Mononuclear cell (primary cell): Measurements from ENCODE around the gene ATRNL1. TPM values are rescaled to one million over a fixed set of nuclear protein-coding genes. Genes with fewer than 3 reads are reported as not detected.
"Not testable (repeated sequence)": the region's sequence is repeated elsewhere in the genome, so short reads cannot be mapped to it uniquely, and the experiment has no call there.

ENCODE experiments used
- H3K27me3 ChIP-seq: 2 replicates; pipeline ENCODE4 v1.6.0; 2011; ENCODE audit warnings: low read length, control low read depth; ENCODE audit not compliant: insufficient read depth
- H3K4me1 ChIP-seq: 2 replicates; pipeline ENCODE4 v1.5.1; 2011; ENCODE audit warnings: mild to moderate bottlenecking, low read length, control low read depth; ENCODE audit not compliant: insufficient read depth
- H3K4me3 ChIP-seq: 2 replicates; pipeline ENCODE4 v1.5.1; 2011; ENCODE audit warnings: mild to moderate bottlenecking, low read length, moderate library complexity
- H3K9me3 ChIP-seq: 2 replicates; pipeline ENCODE4 v1.5.1; 2011; ENCODE audit warnings: low read depth, mild to moderate bottlenecking, control low read depth, low read length
- total RNA-seq: library from RNA; depleted of rRNA; stranded (reverse); fragments of >200 nt; gene quantifications from one replicate; pipeline ENCODE4 v1.2.3, GENCODE V29; 2012

Gene ATRNL1
- total RNA-seq, 1 donor: 0.21 TPM

DNA sequence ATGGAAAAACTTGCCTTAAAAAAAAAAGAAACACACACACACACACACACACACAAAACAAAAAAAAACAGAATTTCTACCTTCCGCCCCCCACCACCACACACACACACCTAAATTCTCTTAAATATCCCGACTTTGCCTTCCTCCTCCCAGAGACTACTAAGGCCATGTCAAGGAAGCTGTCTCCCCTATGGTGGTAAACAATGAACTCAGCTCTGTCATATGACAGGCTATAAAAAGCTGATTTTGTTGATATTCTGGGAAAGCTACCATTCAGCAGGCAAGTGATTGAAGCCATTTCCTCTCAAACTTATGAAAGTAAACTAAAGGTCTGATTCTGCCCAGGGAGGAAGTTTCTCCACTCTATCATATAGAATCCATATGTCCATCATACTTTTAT, 708.8 kb downstream of the ATRNL1 start:
- no peak overlapping the region for H3K4me3 ChIP-seq
- H3K9me3 ChIP-seq: no peaks in the 10 kb centered on the region
- no peaks in the 10 kb centered on the region for H3K27me3 ChIP-seq
- H3K4me1 ChIP-seq: no peaks in the 10 kb centered on the region

DNA sequence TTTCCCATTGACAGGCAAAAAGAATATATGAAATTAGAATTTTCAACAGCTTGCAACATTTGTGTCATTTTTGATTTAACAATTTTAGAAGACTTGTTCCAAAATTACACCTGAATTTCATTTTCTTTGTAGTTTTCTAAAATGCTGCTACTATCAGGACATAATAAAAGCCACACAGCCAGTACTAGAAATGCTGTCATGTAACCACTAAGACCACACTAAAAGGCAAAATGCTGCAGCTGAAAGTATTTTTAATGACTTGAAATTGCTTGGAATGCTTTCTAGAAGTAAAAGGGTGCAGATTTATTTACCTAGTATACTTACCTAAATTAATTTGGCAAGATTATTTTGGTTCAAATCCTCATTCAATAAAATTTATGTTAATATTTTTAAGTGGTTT, 709.7 kb downstream of the ATRNL1 start:
- Histone ChIP-seq H3K27me3 (no peaks in the 10 kb centered on the region), H3K4me1 (no peaks in the 10 kb centered on the region), H3K9me3 (no peaks in the 10 kb centered on the region), H3K4me3 (no peak overlapping the region)

DNA sequence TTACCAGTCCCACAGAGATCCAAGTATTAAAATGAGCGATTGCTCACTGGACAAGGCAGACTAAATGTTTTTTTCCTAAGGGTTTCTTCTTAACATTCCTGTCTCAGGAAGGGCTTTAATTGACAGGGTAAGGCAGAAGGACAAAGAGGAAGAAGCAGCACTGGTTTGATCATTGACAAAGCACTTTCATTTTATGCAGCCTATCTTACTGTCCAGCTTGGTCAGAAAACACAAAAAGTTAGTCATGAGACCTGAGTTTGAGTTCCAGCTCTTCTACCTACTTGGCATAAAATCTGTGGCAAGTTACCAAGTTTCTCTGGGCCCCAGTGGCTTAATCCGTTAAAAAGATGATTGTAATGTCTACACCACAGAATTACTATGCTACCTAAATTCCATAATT, 721.4 kb downstream of the ATRNL1 start:
- Histone ChIP-seq H3K4me1 (no peaks in the 10 kb centered on the region), H3K4me3 (no peak overlapping the region), H3K9me3 (no peaks in the 10 kb centered on the region), H3K27me3 (no peaks in the 10 kb centered on the region)

DNA sequence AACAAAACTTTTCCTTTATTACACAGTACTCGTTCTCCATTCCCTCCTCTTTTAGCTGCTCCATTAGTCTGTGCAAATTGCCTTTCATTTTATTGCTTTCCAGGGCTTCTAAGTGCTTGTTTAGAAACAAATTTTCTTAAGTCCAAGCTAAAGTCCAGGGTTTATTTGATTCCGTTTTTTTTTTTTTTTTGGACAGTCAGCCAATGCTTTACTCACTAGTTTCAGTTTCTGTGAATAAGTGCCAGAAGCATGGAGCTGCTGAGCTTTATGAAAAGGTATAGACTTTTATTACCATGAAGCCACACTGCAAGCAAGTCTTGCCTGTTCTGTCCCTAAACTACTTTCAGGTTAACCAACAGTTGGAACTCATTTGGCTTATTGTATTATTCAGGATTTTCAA, 724.8 kb downstream of the ATRNL1 start:
- no peaks in the 10 kb centered on the region for H3K27me3 ChIP-seq
- H3K9me3 ChIP-seq: no peaks in the 10 kb centered on the region
- no peak overlapping the region for H3K4me3 ChIP-seq
- no peaks in the 10 kb centered on the region for H3K4me1 ChIP-seq

DNA sequence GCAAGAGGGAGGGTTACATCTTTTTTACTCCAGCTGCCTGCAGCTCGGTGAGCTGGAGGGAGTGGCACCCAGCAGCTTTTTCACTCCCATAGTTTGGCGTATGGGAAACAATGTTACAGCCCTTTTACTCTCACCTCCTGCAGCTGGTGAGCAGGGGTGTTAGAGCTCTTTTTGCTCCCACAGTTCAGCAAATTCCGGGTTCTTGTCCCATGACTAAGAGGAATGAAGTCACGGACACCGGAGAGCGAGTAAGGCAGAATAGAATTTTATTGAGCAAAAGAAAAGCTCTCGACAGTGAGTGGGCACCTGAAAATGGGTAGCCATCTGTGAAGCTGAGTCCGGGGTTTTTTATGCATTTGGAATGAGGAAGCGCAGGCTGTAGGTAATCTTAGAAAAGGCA, 733.2 kb downstream of the ATRNL1 start:
- no peak overlapping the region for H3K4me3 ChIP-seq
- no peaks in the 10 kb centered on the region for H3K4me1 ChIP-seq
- no peaks in the 10 kb centered on the region for H3K9me3 ChIP-seq
- H3K27me3 ChIP-seq: no peaks in the 10 kb centered on the region

DNA sequence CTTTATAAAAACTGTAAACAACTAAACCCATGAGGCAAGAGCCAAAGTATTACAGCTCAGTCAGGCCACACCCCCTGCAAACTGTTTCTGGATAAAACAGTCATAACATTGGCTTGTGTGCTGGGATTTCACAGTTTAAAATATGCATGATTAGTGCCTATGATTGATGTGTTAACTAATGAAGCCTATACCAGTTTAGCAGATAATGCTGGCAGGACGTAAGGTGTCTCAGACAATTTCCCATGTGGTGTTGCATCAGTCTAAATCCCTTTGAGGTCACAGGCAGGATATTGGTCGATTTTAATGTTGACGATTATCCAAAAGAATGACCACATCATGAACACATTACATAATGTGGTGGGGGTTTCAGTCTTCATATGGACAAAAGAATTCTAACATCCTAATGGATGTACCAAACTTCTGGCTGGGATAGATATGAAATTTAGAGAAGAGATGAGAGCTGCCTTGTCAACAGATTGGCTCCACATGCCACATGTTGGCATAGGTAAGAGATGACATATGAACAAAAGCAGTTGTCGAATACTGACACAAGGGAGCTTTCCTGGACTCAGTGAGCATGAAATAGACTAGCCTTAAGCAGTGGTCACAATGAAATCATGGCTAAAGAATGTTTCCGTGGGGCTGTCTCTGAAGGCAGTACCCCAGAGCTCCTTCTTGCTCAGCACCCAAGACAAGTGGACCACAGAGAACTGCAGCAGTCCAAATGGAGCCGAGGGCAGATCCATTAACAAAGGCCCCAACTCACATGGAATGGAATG, 734.3 kb downstream of the ATRNL1 start:
- Histone ChIP-seq H3K9me3 (no peaks in the 10 kb centered on the region), H3K4me3 (no peak overlapping the region), H3K4me1 (no peaks in the 10 kb centered on the region), H3K27me3 (no peaks in the 10 kb centered on the region)

DNA sequence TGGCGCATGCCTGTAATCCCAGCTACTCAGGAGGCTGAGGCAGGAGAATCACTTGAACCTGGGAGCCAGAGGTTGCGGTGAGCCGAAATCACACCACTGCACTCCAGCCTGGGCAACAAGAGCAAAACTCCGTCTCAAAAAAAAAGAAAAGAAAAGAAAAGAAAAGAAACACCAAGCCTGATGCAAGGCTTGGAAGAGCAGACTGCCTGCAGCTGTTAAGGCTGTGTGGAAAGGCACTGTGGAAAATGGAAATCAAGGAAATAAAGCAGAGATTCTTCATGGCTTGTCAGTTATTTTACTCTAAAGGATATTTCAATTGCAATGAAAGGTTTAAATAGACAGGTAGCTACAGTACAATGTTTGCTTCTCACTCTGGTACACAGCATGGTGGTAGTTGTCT, 735.0 kb downstream of the ATRNL1 start:
- H3K4me1 ChIP-seq, H3K4me3 ChIP-seq, H3K27me3 ChIP-seq, H3K9me3 ChIP-seq: not testable (repeated sequence)

DNA sequence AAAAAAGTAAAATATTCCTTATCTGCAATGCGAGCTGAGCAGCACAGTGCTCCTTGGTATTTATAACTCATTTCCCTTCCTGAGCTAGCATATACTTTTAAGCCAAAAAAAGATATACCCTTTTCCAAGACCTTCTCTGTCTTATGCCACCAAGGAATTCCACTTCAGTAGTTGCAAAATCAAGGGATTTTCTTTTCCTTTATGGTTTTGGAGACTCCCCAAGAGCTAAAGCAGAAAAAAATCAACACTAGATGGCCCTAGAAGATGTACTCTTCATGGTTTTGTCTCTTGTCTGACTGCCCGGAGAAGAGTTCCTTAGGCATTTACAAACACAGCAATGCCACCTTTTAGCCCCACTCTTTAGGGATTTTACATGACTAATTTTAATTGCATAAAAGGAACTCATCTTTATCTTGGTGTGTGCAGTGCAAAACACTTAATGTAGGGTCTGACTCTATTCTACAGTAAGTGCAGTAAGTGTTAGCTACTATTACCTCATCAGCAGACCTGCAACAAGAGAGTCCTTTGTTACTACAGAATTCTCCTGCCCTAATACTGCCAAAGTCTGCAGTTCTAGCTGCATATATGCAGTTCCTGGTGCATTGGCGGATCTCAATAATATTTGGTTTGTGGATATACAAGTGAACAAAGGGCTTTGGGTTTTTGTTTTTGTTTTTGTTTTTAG, 736.5 kb downstream of the ATRNL1 start:
- H3K9me3 ChIP-seq: no peaks in the 10 kb centered on the region
- no peak overlapping the region for H3K4me3 ChIP-seq
- no peaks in the 10 kb centered on the region for H3K4me1 ChIP-seq
- no peaks in the 10 kb centered on the region for H3K27me3 ChIP-seq

DNA sequence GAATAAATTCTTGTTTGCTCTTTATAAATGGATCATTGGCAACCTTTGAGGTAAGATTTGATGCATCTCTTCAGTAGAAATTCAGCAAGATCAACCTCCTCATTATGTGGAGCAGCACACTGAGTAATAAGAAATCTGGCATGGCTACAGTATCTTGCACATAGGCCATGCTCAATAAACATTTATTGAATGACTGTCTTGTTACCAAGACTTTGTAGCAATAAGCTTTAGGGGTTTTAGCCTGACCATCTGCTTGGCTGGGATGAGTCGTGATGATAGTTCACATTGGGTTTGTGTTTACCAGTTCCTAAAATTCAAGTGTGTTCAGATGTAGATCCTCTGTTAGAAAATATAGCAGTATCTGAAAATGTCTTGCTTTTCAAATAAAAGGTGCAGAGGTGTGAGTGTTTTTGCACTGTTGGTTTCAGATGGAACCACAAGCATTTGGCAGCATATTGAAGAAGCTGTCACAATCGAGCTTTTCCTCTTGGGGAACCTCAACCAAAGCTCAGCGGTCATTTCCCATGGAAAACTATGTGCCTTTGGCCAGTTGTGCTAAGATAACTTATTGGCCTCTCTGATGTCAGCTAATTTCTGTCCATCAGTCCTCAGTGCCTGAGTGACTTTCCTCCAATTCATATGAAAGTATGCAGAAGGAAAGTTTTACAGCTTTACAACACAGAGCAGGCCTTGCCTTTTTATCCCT, 737.3 kb downstream of the ATRNL1 start:
- Histone ChIP-seq H3K4me1 (no peaks in the 10 kb centered on the region), H3K4me3 (no peak overlapping the region), H3K9me3 (no peaks in the 10 kb centered on the region), H3K27me3 (no peaks in the 10 kb centered on the region)

DNA sequence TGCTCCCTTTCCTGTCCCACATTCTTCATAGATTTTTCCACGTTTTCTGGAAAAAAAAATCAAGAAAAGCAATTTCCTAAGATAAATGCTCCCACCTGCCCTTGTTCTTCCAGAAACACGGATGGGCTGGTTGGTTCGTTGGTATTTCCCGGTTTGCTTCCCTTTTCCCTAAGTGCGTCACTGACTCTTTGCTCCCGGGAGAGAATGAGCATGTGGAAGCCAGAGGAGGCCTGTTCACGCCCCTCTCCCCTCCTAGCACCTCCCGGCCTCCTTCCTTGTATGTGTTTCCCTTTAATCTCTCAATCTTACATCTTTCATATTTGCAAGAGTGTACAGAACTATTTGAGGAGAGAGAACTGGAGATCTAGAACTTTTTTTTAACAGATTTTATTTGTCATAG, 737.9 kb downstream of the ATRNL1 start:
- Histone ChIP-seq H3K4me1 (no peaks in the 10 kb centered on the region), H3K4me3 (no peak overlapping the region), H3K27me3 (no peaks in the 10 kb centered on the region), H3K9me3 (no peaks in the 10 kb centered on the region)

DNA sequence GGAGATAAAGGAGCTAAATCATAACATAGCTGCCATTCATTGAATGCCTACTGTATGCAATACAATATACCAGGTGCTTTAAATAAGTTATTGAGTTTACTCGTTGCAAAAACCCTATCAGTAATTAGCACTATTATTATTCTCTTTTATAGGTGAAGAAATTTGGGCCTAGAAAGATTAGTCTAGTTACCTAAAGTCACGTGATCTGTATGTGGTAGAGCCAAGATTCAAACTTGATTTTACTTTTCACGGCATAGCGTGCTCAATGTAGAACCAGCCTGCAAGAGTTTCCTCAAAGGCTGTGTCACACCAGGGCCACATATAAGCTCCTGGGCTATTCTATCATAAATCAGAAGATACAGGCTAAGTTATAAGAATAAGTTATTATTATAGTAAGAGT, 740.0 kb downstream of the ATRNL1 start:
- no peaks in the 10 kb centered on the region for H3K4me1 ChIP-seq
- H3K27me3 ChIP-seq: no peaks in the 10 kb centered on the region

DNA sequence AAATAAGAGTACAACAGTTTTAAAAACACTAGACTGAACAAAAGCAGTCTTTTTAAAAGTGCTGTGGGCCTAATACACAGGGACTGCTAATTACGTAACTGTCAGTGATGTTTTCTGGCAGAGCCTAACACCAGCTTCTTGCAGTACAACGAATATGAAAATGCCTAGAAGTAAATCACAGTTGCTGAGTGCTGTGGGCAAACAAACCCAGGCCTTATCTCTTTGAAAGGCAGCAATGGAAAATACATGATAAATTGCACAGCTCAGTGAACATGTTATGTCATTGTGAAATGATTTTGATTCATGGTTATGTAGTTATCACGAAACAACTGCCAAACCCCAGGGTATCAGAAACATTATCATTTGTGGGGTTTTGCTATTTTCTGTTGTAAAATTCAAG, 751.4 kb downstream of the ATRNL1 start:
- Histone ChIP-seq H3K9me3 (no peaks in the 10 kb centered on the region), H3K27me3 (no peaks in the 10 kb centered on the region), H3K4me1 (no peaks in the 10 kb centered on the region), H3K4me3 (no peak overlapping the region)

More for the DNA sequence above, 740.0 kb downstream of the ATRNL1 start:
- no peaks in the 10 kb centered on the region for H3K9me3 ChIP-seq
- H3K4me3 ChIP-seq: no peak overlapping the region

DNA sequence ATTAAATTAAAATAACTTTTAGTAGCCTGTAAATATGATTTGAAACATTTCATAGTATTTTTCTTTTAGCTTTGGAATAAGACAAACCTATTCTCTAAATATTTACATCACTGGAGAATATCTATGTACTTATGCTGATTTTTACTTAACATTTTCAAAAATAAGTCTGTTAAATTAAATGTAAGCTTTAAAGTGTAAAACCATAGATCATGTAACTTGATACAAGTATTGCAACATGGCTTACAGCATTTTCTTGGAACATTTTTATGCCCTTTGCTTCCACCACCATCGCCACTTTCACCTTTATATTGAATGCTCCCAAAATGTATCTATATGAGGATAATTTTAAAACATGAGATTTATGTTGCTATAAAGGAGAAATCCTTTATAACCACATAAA, 752.8 kb downstream of the ATRNL1 start:
- no peaks in the 10 kb centered on the region for H3K9me3 ChIP-seq
- no peak overlapping the region for H3K4me3 ChIP-seq
- no peaks in the 10 kb centered on the region for H3K4me1 ChIP-seq
- H3K27me3 ChIP-seq: no peaks in the 10 kb centered on the region

DNA sequence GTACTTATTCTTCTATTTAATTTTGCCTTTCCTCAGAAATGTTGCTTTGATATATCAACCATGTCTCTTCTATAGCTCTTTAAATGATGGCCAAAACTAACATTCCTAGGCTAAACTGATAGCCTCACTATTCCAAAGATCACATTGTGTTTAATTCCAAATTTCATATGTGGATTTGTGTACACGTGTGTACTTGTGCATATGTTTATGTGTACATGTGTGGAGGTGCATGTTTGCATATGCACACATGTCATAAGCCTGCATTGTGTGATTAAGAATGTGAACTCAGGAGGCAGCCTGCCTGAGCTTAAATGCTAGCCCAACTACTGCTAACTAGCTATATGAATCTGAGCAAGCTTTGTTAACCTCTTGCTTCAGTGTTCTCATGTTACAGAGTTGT, 753.4 kb downstream of the ATRNL1 start:
- no peak overlapping the region for H3K4me3 ChIP-seq
- H3K4me1 ChIP-seq: no peaks in the 10 kb centered on the region
- no peaks in the 10 kb centered on the region for H3K9me3 ChIP-seq
- no peaks in the 10 kb centered on the region for H3K27me3 ChIP-seq

DNA sequence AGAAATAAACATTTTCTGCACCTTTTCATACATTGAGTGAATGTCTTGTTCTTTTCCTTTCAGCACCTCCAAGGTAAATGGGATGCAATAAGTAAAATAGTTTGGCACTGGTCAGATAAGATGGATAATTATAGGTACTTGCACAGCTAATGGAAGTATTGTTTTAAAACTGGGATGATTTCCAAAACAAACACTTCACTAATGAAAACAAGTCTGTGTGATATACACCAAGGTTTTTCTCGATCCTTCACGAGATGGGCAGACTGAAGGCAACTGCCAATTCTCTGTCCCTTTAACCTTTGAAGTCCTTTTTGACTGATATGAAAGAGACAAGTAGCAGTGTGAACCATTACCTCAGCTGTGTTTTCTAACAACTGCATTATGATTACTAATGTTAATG, 756.0 kb downstream of the ATRNL1 start:
- Histone ChIP-seq H3K27me3 (no peaks in the 10 kb centered on the region), H3K4me1 (no peaks in the 10 kb centered on the region), H3K9me3 (no peaks in the 10 kb centered on the region), H3K4me3 (no peak overlapping the region)
